Activated naive CD4-positive, alpha-beta T cell (primary cell): ENCODE data around the gene R3HDM4.
"Not testable (repeated sequence)": the region's sequence is repeated elsewhere in the genome, so short reads cannot be mapped to it uniquely, and the experiment has no call there.

ENCODE experiments used
- DNase-seq, 4 experiments: peaks; one replicate each; lab custom pipeline; 2025; lab: John Stamatoyannopoulos, UW

Gene R3HDM4

GRCh38 chr19:913080-913748 is at the start of gene R3HDM4:
Gene R3HDM4 (minus strand): TSS chr19:913219. CDS start chr19:913157, 62 bp downstream.
- DNase-seq: peak; percentile 49 to 89 (median 70)

- no peak for DNase-seq
Measured at GRCh38 chr19:961866-962620, 49.0 kb upstream of the R3HDM4 start.

GRCh38 chr19:960601-960938 is 47.6 kb upstream of the R3HDM4 start:
- DNase-seq: no peak

GRCh38 chr19:960020-960419 is 47.0 kb upstream of the R3HDM4 start:
- DNase-seq: no peak

- DNase-seq: no peak
Measured at GRCh38 chr19:958967-959855, 46.2 kb upstream of the R3HDM4 start.

- not testable (repeated sequence) for DNase-seq
Measured at GRCh38 chr19:957578-957977, 44.6 kb upstream of the R3HDM4 start.

DNA sequence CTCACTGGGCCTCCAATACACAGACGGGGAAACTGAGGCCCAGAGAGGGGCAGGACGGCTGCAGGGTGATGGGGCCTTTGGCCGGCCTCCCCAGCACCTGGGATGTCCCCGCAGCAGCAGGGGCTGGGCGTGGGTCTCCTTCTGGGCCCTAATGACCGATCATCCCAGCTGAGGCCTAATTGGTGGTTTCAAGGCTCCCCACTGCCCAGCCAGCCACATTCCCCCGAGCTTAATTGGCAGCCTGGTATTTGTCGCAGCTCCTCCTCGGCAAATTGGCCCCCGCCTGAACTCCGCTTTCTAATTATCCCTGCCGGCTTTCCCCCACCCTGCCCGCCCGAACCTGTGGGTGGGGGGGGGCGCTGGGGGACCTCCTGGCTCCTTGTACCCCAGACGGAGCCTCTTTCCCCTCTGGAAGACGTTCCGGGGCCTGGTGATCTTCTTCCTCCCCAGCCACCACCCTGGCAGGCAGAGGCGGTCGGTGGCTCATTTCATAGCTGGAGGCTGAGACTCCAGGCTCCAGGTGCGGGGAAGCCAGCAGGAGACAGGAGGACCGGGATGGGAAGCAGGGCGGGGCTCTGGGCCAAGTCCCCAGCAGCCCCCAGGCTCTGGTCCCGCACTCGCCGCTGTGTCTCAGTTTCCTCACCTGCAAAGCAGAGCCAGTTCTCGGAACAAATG is 43.9 kb upstream of the R3HDM4 start:
- no peak for DNase-seq

GRCh38 chr19:955803-956765 is 43.1 kb upstream of the R3HDM4 start:
- no peak for DNase-seq

GRCh38 chr19:954672-955494 is 41.9 kb upstream of the R3HDM4 start:
- no peak for DNase-seq

DNA sequence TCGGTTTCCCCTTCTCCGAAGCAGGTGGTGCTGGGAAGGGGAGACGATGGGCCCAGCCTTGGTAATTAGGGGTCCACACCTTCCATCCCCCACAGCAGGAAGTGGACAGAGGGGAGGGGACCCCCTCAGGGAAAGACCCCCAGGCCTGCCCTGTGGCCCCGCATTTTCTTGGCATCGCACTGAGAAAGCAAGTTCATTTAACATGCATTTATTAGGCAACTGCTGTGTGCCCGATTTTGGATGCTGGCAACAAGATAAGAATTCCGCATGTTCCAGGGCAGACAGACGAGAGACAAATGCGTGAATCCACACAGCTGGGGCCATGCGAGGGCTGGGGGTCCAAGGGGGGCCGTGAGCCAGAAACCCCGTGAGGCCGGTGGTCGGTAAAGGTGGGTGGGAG is 41.3 kb upstream of the R3HDM4 start:
- no peak for DNase-seq

DNA sequence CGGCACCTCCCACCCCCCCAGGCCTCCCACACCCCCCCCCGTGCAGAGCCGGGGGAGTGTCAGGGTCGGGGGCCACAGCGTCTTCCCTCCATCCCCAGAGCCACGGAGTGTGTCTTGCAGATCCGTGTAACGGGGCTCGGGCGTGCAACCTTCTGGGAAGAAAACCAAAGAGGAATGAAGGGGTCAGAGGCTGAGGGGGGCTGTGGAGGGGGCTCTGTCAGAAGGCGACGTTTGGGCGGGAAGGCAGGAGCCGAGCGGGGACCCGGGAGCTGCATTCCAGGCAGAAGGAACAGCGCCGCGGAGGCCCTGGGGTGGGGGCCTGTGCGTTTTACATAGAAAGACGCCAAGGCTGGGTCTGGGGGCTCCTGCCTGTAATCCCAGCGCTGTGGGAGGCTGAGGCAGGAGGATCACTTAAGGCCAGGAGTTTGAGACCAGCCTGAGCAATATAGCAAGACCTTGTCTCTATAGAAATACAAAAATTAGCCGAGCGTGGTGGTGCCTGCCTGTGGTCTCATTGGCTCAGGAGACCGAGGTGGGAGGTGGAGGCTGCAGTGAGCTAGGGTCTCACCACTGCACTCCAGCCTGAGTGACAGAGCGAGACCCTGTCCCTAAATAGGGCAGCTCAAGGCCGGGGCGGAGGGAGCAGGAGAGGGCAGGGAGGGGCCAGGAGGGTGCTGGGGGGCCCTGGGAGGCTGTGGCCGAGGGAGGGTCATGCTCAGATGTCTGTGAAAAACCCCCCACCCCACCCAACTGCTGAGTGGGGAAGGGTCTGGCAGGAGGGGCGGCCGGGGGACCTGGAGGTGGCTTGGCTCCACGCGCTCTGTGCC is 40.6 kb upstream of the R3HDM4 start:
- DNase-seq: no peak

- no peak for DNase-seq
Measured at GRCh38 chr19:952680-953444, 39.8 kb upstream of the R3HDM4 start.

- no peak for DNase-seq
Measured at GRCh38 chr19:952049-952679, 39.1 kb upstream of the R3HDM4 start.

DNA sequence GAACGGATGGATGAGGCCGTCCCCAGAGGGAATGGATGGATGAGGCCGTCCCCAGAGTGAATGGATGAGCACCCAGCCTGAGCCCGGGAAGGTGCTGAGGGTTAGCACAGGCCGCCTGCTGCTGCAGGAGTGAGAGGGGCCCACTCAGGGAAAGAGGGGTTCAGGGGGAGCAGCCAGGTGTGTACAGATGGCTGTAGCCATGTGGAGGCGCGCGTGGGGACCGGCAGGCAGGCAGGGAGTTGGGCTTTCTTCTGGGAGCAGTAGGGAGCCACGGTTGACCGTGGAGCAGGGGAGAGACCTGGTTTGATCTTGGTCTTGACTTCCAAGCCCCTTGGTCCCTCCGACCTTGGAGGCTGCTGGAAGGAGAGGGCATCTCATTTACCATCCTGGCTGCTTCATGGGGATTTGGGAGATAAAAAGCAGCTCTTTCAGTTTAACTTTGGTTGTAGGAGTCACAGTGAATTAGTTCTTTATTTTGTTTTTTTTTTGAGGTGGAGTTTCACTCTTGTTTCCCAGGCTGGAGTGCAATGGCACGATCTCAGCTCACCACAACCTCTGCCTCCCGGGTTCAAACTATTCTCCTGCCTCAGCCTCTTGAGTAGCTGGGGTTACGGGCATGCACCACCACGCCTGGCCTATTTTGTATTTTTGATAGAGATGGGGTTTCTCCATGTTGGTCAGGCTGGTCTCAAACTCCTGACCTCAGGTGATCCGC is 37.5 kb upstream of the R3HDM4 start:
- DNase-seq: no peak

- DNase-seq: no peak
Measured at GRCh38 chr19:948842-949496, 36.0 kb upstream of the R3HDM4 start.

- DNase-seq: no peak
Measured at GRCh38 chr19:947707-948539, 34.9 kb upstream of the R3HDM4 start.
